Smooth muscle cell (in vitro differentiated cells): ENCODE measurements around the gene RAB36. TPM values are rescaled to one million over a fixed set of nuclear protein-coding genes. Genes with fewer than 3 reads are reported as not detected.

Experiments
- DNase-seq: peaks from one replicate; lab custom pipeline; 2025; ENCODE audit not compliant: unreplicated experiment; lab: John Stamatoyannopoulos, UW
- H2AFZ ChIP-seq: fragments of 200-600 bp; sonication (generic); 2 replicates; pipeline ENCODE4 v1.6.0; 2016; ENCODE audit warnings: antibody characterized with exemption, low read depth, mild to moderate bottlenecking
- H3F3A ChIP-seq: fragments of 200-600 bp; sonication (generic); 2 replicates; pipeline ENCODE4 v1.6.0; 2017; ENCODE audit warnings: antibody characterized with exemption, low read depth
- H3K27ac ChIP-seq: fragments of 200-600 bp; sonication (generic); 2 replicates; pipeline ENCODE4 v1.5.1; 2016; ENCODE audit warnings: low read depth, mild to moderate bottlenecking
- H3K27me3 ChIP-seq: fragments of 200-600 bp; sonication (generic); 2 replicates; pipeline ENCODE4 v1.6.1; 2016; ENCODE audit warnings: low read depth, mild to moderate bottlenecking
- H3K36me3 ChIP-seq: fragments of 200-600 bp; sonication (generic); 2 replicates; pipeline ENCODE4 v1.5.1; 2016; ENCODE audit warnings: low read depth
- H3K4me1 ChIP-seq: fragments of 200-600 bp; sonication (generic); 2 replicates; pipeline ENCODE4 v1.5.1; 2016; ENCODE audit warnings: low read depth
- H3K4me2 ChIP-seq: fragments of 200-600 bp; sonication (generic); 2 replicates; pipeline ENCODE4 v1.6.0; 2016; ENCODE audit warnings: mild to moderate bottlenecking
- H3K4me3 ChIP-seq: fragments of 200-600 bp; sonication (generic); 2 replicates; pipeline ENCODE4 v1.5.1; 2016; ENCODE audit warnings: mild to moderate bottlenecking
- H3K79me2 ChIP-seq: fragments of 200-600 bp; sonication (generic); 2 replicates; pipeline ENCODE4 v1.6.0; 2016; ENCODE audit warnings: low read depth, mild to moderate bottlenecking
- H3K9ac ChIP-seq: fragments of 200-600 bp; sonication (generic); 2 replicates; pipeline ENCODE4 v1.6.0; 2016; ENCODE audit warnings: low read depth
- H3K9me3 ChIP-seq: fragments of 200-600 bp; sonication (generic); replicated peaks from 2 replicates; pipeline ENCODE4 v1.5.1; 2016; ENCODE audit warnings: low read depth
- H4K20me1 ChIP-seq: fragments of 200-600 bp; sonication (generic); 2 replicates; pipeline ENCODE4 v1.6.0; 2016; ENCODE audit warnings: low read depth
- WGBS: methylation state at CpG from one replicate; pipeline ENCODE4 v1.1.7; 2016; ENCODE audit warnings: low lambda C conversion rate; 5-methylcytosine and 5-hydroxymethylcytosine counted together
- polyA plus RNA-seq: library from polyadenylated mRNA; unstranded; fragments of >200 nt; fragmentation: Nextera tagmentation; extraction: Ambion mirVana; gene quantifications from 2 replicates; pipeline ENCODE4 v1.2.1, GENCODE V29; 2016
- total RNA-seq: library from RNA; depleted of rRNA; stranded (reverse); fragments of >200 nt; gene quantifications from 2 replicates; pipeline ENCODE4 v1.2.3, GENCODE V29; 2014
- TF ChIP-seq, protein P1 (sequence below): fragments of 200-600 bp; sonication (generic); IDR thresholded peaks from 2 replicates; pipeline ENCODE4 v1.5.1; 2017; ENCODE audit warnings: borderline replicate concordance, mild to moderate bottlenecking, antibody characterized with exemption; ENCODE audit not compliant: insufficient read depth, poor library complexity, severe bottlenecking

Gene RAB36
- total and polyA plus RNA-seq, 2 experiments from 2014 or later = 1.9 to 2.0 TPM

DNA sequence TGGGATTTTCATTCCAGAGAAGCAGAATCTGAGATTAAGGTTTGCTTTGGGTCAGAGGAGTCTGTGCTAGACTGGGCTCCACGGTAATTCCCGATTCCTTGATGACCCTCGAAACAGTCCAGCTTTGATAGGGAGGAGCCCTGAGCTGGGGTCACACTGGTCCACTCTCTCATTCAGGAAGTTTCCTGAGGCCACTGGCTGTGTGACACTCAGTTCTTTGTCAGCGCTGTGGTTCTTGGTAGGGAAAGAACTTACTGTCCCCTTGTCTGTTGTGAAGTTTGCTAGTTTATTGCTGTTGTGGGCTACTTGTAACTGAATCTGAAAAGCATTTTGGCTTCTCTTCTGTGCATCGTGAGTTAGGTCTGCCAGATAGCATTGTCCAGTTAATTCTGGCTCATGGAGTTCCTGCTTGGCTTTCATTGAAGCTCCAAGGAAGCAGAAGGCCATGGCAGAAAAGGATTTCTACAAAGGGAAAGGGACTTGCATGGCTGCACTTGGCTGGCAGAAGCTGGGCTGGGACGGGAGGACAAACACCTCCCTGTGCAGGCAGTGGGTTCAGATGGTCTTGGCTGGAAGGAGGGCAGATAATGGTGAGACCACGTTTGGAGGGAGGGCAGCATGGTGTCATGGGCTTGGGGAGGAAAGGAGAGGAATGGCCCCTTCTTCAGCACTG, 58.3 kb downstream of the RAB36 start:
- Histone ChIP-seq H2AFZ (no peak overlapping the region), H3K27me3 (no peaks in the 10 kb centered on the region), H3K9me3 (no peaks in the 10 kb centered on the region), H4K20me1 (peaks cover 96% of the 10 kb centered on the region), H3K4me2 (no peak overlapping the region), H3K36me3 (no peaks in the 10 kb centered on the region), H3K27ac (no peak overlapping the region), H3K9ac (no peak overlapping the region), H3K79me2 (peaks cover 17% of the 10 kb centered on the region), H3K4me1 (peaks cover 7% of the 10 kb centered on the region), H3K4me3 (no peak overlapping the region), H3F3A (no peaks in the 10 kb centered on the region)
- TF ChIP-seq, protein P1, sequence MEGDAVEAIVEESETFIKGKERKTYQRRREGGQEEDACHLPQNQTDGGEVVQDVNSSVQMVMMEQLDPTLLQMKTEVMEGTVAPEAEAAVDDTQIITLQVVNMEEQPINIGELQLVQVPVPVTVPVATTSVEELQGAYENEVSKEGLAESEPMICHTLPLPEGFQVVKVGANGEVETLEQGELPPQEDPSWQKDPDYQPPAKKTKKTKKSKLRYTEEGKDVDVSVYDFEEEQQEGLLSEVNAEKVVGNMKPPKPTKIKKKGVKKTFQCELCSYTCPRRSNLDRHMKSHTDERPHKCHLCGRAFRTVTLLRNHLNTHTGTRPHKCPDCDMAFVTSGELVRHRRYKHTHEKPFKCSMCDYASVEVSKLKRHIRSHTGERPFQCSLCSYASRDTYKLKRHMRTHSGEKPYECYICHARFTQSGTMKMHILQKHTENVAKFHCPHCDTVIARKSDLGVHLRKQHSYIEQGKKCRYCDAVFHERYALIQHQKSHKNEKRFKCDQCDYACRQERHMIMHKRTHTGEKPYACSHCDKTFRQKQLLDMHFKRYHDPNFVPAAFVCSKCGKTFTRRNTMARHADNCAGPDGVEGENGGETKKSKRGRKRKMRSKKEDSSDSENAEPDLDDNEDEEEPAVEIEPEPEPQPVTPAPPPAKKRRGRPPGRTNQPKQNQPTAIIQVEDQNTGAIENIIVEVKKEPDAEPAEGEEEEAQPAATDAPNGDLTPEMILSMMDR = no peak
- DNase-seq = no peak
- 94% methylated on average over 7 of the region's 7 CpGs for WGBS

DNA sequence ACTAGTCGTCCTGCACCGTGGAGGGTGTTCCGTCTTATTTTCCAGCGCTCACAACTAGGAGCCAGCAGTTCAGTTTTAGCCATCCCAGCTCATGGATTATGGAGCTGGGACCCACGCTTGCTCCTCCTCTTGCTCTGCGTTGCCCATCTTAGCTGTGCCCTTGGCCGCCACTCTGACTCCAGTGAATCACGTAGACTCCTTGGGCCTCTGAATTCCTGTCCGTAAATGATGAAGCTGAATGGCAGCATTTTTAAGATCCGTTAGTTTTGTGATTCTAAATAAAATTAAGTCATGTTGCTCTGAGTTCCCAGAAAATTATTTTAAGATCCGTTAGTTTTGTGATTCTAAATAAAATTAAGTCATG, 58.8 kb downstream of the RAB36 start:
- H3K9ac ChIP-seq = no peak overlapping the region
- DNase-seq = no peak
- H4K20me1 ChIP-seq = peaks cover 96% of the 10 kb centered on the region
- WGBS = 96% methylated on average over 11 of the region's 11 CpGs
- H3K4me3 ChIP-seq = no peak overlapping the region
- H3K9me3 ChIP-seq = no peaks in the 10 kb centered on the region
- TF ChIP-seq, protein P1 = no peak
- H3K79me2 ChIP-seq = peaks cover 13% of the 10 kb centered on the region
- H3K27me3 ChIP-seq = no peaks in the 10 kb centered on the region
- H3F3A ChIP-seq = no peaks in the 10 kb centered on the region
- H3K4me2 ChIP-seq = no peak overlapping the region
- no peaks in the 10 kb centered on the region for H3K36me3 ChIP-seq
- peaks cover 6% of the 10 kb centered on the region for H3K4me1 ChIP-seq
- no peak overlapping the region for H3K27ac ChIP-seq
- no peak overlapping the region for H2AFZ ChIP-seq

DNA sequence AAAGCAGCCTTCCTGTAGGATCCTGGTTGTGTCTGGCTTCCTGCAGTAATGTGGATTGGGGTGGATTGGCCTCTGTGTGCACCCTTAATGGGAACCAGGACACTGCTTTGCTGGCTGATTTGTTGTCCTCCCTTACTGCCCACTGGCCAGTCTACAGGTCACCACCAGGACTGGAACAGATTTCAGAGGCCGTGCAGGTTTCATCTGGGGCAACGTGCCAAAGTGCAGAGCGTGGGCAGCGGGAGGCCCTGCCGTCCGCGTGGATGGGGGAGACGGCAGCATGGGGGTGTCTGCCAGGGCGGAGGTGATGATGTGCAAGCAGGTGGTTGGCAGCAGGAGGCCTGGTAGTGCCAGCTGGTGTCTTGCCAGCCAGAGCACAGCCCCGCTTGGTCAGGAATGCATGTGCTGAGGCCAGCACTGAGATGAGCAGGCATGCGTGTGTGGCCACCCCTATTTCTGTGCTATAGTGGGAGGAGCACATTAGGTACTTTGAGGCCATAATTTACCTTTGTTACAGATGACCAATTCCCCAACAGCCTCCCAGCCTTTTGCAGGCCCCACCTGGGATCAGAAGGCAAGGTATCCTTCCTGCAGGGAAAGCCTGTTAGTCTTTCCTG, 59.4 kb downstream of the RAB36 start:
- no peak overlapping the region for H3K4me3 ChIP-seq
- H3K9me3 ChIP-seq = no peaks in the 10 kb centered on the region
- H2AFZ ChIP-seq = no peak overlapping the region
- no peak overlapping the region for H3K27ac ChIP-seq
- H4K20me1 ChIP-seq = peaks cover 96% of the 10 kb centered on the region
- WGBS = 97% methylated on average over 11 of the region's 11 CpGs
- no peaks in the 10 kb centered on the region for H3K36me3 ChIP-seq
- TF ChIP-seq, protein P1 = no peak
- no peak overlapping the region for H3K9ac ChIP-seq
- no peaks in the 10 kb centered on the region for H3F3A ChIP-seq
- H3K4me2 ChIP-seq = no peak overlapping the region
- peaks cover under 1% of the 10 kb centered on the region for H3K4me1 ChIP-seq
- peaks cover 15% of the 10 kb centered on the region for H3K79me2 ChIP-seq
- DNase-seq = no peak
- H3K27me3 ChIP-seq = no peaks in the 10 kb centered on the region
